HEK293T (cell line): ENCODE data around the gene C14orf180.

ENCODE experiments used
- ARNT ChIP-seq: fragments of 450-650 bp; IDR thresholded peaks from 2 replicates; pipeline ENCODE4 v1.6.1; 2017; ENCODE audit warnings: mild to moderate bottlenecking
- BHLHE40 ChIP-seq: fragments of 450-650 bp; IDR thresholded peaks from 2 replicates; pipeline ENCODE4 v1.6.1; 2016; ENCODE audit warnings: mild to moderate bottlenecking, moderate library complexity, borderline replicate concordance
- CTBP1 ChIP-seq: fragments of 450-650 bp; IDR thresholded peaks from 2 replicates; pipeline ENCODE4 v1.6.1; 2016; ENCODE audit warnings: borderline replicate concordance
- ELF4 ChIP-seq: fragments of 450-650 bp; IDR thresholded peaks from 2 replicates; pipeline ENCODE4 v1.6.1; 2017; ENCODE audit warnings: antibody characterized with exemption
- FOXA1 ChIP-seq: fragments of 450-650 bp; IDR thresholded peaks from 2 replicates; pipeline ENCODE4 v1.6.1; 2016; ENCODE audit warnings: mild to moderate bottlenecking
- FOXK2 ChIP-seq: fragments of 450-650 bp; IDR thresholded peaks from 2 replicates; pipeline ENCODE4 v1.6.1; 2016; ENCODE audit warnings: mild to moderate bottlenecking
- FOXM1 ChIP-seq: fragments of 450-650 bp; IDR thresholded peaks from 2 replicates; pipeline ENCODE4 v1.6.1; 2017; ENCODE audit warnings: mild to moderate bottlenecking, borderline replicate concordance
- HDGF ChIP-seq: fragments of 450-650 bp; IDR thresholded peaks from 2 replicates; pipeline ENCODE4 v1.6.1; 2017; ENCODE audit warnings: antibody characterized with exemption, borderline replicate concordance
- NFRKB ChIP-seq: fragments of 450-650 bp; IDR thresholded peaks from 2 replicates; pipeline ENCODE4 v1.6.1; 2016; ENCODE audit warnings: mild to moderate bottlenecking, moderate library complexity
- SP1 ChIP-seq: fragments of 450-650 bp; IDR thresholded peaks from 2 replicates; pipeline ENCODE4 v1.6.1; 2017
- SUZ12 ChIP-seq: fragments of 450-650 bp; IDR thresholded peaks from 2 replicates; pipeline ENCODE4 v1.6.1; 2016; ENCODE audit warnings: mild to moderate bottlenecking
- TARDBP ChIP-seq: fragments of 450-650 bp; IDR thresholded peaks from 2 replicates; pipeline ENCODE4 v1.6.1; 2016
- ZNF384 ChIP-seq: fragments of 450-650 bp; IDR thresholded peaks from 2 replicates; pipeline ENCODE4 v1.6.1; 2016
- TF ChIP-seq, protein P1 (sequence below): fragments of 450-650 bp; IDR thresholded peaks from 2 replicates; pipeline ENCODE4 v1.6.1; 2016

DNA sequence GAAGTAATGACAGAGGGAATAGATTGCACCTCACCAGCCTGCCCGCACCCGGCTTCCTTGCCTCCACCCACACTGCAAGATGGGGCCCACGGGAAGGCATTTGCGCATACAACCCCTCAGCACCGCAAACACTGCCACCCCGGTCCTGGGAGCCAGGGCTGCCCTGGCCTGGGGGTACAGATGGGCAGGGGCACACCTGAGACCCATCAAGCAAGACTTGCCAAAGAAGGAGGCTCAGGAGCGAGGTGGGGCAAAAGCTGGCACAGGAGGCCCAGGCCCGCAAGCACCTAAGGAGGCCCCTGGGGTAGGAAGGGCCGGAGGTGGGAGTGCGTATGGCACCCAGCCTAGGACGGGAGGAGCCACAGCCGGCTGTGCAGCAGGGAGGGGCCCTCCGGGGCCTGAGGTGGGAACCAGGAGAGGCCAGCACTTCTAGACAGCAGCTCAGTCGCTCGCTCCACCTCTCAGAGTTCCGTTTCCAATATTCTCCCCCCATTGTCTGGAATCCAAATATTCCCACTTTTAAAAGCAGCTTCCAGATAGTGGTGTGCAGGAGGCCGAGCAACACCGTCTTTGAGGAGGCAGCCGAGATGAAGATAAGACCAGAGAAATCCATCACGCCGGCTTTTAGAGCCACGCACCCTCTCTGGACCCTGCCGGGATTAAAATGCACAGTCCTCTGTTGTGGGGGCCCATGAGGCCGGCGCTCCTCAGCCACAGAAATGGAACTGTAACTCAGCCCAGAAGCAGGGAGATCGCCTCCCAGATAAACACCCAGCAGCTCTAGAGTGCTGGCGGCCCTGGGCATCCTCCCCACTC is 12.2 kb upstream of the C14orf180 start:
- TF ChIP-seq ARNT = no peak
- no peak for TF ChIP-seq BHLHE40
- no peak for TF ChIP-seq FOXA1
- TF ChIP-seq, protein P1, sequence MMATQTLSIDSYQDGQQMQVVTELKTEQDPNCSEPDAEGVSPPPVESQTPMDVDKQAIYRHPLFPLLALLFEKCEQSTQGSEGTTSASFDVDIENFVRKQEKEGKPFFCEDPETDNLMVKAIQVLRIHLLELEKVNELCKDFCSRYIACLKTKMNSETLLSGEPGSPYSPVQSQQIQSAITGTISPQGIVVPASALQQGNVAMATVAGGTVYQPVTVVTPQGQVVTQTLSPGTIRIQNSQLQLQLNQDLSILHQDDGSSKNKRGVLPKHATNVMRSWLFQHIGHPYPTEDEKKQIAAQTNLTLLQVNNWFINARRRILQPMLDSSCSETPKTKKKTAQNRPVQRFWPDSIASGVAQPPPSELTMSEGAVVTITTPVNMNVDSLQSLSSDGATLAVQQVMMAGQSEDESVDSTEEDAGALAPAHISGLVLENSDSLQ = no peak
- TF ChIP-seq HDGF = no peak
- TF ChIP-seq CTBP1 = no peak
- TF ChIP-seq ELF4 = no peak
- TF ChIP-seq ZNF384 = no peak
- TF ChIP-seq SUZ12 = no peak
- TF ChIP-seq FOXK2 = no peak
- no peak for TF ChIP-seq SP1
- no peak for TF ChIP-seq FOXM1
- TF ChIP-seq TARDBP = no peak
- TF ChIP-seq NFRKB = no peak
